ENCODE measurements around the gene GLT8D1. TPM values are rescaled to one million over a fixed set of nuclear protein-coding genes. Genes with fewer than 3 reads are reported as not detected.
A peak's percentile ranks its signal among the peaks of the same experiment; 100 is the strongest.

The GLT8D1 gene
- total RNA-seq: 49.8 and 54.3 TPM in 2 replicates

- no peak for FAIRE-seq
- H3K4me3 ChIP-seq (ENCODE audit: low read depth, low read length): peak within 1 kb of the TSS; percentile 98
- no peaks in the 10 kb centered on the region for H3K27me3 ChIP-seq (ENCODE audit: control insufficient read depth, insufficient read depth, low read length)
- no peak for TF ChIP-seq CTCF (IDR thresholded peaks at IDR 0.05; ENCODE audit: insufficient read depth, low read length, severe bottlenecking)
- DNase-seq (ENCODE audit: low read depth): peak; percentile 67
- no peaks in the 10 kb centered on the region for H3K36me3 ChIP-seq (ENCODE audit: control insufficient read depth, insufficient read depth, low read length)
These were observed at the start of gene GLT8D1, which contains the start of gene SPCS1 for GRCh38 chr3:52705688-52706686. Gene GLT8D1 (minus strand): TSS chr3:52705791. CDS start chr3:52700460, 5,331 bp downstream. Gene SPCS1 (plus strand): TSS chr3:52706106. CDS start chr3:52706247, 141 bp downstream.

- DNase-seq (ENCODE audit: low read depth) (peak; percentile 12), FAIRE-seq (no peak)
- H3K36me3 ChIP-seq (ENCODE audit: control insufficient read depth, insufficient read depth, low read length): peaks cover 6% of the 10 kb centered on the region
- no peak for TF ChIP-seq CTCF (IDR thresholded peaks at IDR 0.05; ENCODE audit: insufficient read depth, low read length, severe bottlenecking)
- no peaks in the 10 kb centered on the region for H3K27me3 ChIP-seq (ENCODE audit: control insufficient read depth, insufficient read depth, low read length)
- no peak overlapping the region for H3K4me3 ChIP-seq (ENCODE audit: low read depth, low read length)
These were observed 48.8 kb upstream of the GLT8D1 start for GRCh38 chr3:52754373-52754772.

GRCh38 chr3:52752045-52752660 lies 46.6 kb upstream of the GLT8D1 start:
- Histone ChIP-seq H3K4me3 (ENCODE audit: low read depth, low read length) (no peak overlapping the region), H3K27me3 (ENCODE audit: control insufficient read depth, insufficient read depth, low read length) (no peaks in the 10 kb centered on the region), H3K36me3 (ENCODE audit: control insufficient read depth, insufficient read depth, low read length) (peaks cover 8% of the 10 kb centered on the region)
- DNase-seq (ENCODE audit: low read depth) (peak; percentile 17), FAIRE-seq (peak; percentile 52)
- TF ChIP-seq CTCF (IDR thresholded peaks at IDR 0.05; ENCODE audit: insufficient read depth, low read length, severe bottlenecking): no peak

- no peak for DNase-seq (ENCODE audit: low read depth)
- no peak for FAIRE-seq
- peaks cover 6% of the 10 kb centered on the region for H3K36me3 ChIP-seq (ENCODE audit: control insufficient read depth, insufficient read depth, low read length)
- no peaks in the 10 kb centered on the region for H3K27me3 ChIP-seq (ENCODE audit: control insufficient read depth, insufficient read depth, low read length)
- no peak for TF ChIP-seq CTCF (IDR thresholded peaks at IDR 0.05; ENCODE audit: insufficient read depth, low read length, severe bottlenecking)
- H3K4me3 ChIP-seq (ENCODE audit: low read depth, low read length): no peak overlapping the region
These were observed 38.1 kb upstream of the GLT8D1 start for GRCh38 chr3:52743721-52744120.

GRCh38 chr3:52743152-52743551 lies 37.6 kb upstream of the GLT8D1 start:
- H3K36me3 ChIP-seq (ENCODE audit: control insufficient read depth, insufficient read depth, low read length): peaks cover 6% of the 10 kb centered on the region
- TF ChIP-seq CTCF (IDR thresholded peaks at IDR 0.05; ENCODE audit: insufficient read depth, low read length, severe bottlenecking): no peak
- DNase-seq (ENCODE audit: low read depth) (no peak), FAIRE-seq (no peak)
- H3K4me3 ChIP-seq (ENCODE audit: low read depth, low read length): no peak overlapping the region
- H3K27me3 ChIP-seq (ENCODE audit: control insufficient read depth, insufficient read depth, low read length): no peaks in the 10 kb centered on the region
